GM19372 (cell line): ENCODE measurements around the gene BEGAIN.

Experiments
- ATAC-seq: cut with Tn5 transposase; IDR thresholded peaks from one replicate; pipeline ENCODE4 v1.9.1; 2021; ENCODE audit warnings: mild to moderate bottlenecking, low read depth, moderate library complexity; ENCODE audit not compliant: unreplicated experiment

Gene BEGAIN

DNA sequence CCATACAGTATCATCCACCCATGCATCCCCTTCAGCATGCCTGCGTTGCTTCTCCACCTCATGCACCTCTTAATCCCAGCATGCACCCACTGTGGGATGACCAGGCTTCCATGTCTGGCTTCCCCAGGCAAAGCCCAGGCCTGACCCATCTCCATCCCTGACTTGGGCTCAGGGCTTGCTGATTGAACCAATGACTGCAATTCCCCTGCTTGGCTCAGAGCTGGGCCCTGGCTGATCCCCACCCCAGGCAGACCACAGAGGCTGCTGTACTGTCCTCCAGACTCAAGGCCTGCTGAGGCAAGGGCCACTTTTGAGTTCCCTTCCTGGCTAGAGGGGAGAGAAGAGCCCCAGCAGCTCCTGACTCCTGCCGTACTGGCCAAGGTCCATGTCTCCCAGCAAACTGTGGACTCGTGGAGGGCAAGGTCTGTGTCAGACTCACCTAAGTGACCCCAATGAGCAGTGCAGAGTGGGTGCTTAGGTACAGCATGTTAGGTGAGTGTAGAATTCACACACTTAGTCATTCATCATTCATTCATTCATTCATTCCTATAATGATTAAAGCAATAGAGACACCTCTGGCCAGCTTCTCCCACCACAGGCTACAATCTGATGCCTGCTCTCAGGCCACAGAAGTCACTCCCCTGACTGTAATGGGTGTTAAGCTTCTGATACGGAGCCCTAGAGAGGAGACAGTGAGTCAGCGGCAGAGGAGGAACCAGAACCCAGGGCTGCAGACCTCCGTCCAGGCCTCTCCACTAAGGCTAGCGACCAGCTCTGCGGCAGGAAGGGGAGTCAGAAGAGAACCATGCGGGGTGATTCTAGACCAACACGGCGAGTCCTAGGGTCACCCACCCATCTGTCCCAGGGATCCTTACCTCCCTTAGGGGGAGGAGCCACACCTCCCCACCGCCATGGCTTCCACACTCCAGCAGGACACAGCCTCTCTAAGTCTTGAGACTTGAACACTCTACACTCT lies 2.9 kb downstream of the BEGAIN start:
- ATAC-seq = no peak

DNA sequence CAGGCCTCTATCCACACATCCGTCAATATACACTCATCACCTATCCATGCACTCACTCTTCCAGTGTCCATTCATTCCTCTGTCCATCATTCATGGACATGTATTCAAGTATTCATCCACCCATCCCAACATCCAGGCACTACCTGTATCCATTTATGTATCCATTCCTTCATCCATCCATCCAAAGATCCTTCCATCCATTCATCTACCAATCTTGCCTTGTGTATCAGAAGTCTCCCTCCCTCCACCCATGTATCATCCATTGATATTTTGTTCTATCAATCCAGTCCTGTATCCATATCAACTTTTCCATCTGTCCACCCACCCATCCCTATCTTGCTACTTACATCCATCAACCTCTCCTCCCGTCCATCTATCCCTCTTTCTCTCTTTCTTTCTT lies 4.0 kb downstream of the BEGAIN start:
- ATAC-seq = no peak

DNA sequence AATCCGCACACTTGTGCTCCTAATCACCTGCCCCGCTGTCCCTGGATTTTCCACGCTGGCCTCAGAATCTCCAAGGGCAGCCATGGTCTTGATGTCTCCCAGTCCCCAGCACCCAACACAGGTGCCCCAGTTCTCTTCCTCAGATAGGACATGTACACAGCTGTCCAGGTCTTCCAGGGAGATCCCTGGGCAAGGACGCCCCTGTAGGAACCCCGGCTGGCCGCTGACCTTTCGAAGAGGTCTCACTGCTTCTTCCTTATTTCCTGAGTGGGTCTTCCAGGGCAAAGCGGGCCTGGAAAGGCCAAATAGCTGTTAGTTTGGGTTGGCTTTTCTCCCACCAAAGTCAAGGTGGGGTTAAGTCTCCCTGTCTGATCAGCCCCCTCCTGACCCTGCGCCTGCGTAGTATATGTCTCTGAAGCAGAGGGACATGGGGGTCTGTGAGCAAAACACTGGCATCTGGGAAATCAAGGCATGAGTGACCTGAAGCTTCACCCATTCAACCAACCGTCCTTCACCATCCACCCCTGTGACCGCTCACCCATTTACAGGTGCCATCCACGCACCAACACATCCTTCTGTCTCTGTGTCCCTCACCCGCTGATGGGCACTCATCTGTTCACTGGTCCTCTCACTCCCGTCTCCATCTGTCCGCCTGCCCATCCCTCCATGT lies 4.6 kb downstream of the BEGAIN start:
- no peak for ATAC-seq

DNA sequence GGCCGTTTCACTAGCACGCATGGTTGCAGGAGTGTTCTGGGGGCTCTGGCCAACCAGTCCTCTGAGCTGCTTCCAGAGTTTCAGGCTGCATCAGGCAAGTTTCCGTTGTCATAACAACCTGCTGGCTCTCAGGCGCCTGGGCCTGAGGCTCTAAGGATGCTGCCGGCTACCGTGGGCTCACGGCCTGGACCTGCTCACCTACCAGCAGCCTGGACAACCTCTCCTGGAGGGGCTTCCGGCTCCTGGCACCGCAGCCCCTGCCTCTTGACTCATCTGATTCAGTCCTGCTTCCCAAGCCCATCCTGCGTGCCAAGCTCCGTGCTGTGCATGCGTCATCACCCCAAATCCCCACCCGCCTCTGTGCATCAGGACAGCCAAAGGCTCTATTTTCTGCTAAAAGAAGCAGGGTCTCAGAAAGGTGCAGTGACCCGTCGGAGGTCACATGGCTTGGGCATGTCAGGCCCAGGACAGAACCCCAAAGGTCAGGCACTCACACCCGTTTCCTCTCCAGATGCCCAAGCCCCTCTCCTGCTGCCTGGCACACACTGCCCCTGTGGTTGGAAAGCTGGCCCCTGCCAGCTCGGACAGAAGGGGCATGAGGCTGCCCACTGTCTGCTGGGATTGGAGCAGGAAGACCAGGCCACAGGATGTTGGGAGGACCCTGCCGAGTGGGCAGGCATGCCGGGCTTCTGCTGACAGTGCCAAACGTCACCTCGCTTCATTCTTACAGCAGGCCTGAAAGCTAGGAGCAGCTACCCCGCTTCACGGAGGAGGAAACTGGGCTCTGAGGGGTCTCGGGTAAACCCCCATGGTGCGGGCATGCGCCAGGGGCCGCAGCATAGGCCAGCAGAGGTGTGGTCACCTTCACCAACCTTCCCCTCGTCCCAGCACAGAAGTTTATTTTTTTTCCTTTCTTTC lies 5.7 kb downstream of the BEGAIN start:
- no peak for ATAC-seq

DNA sequence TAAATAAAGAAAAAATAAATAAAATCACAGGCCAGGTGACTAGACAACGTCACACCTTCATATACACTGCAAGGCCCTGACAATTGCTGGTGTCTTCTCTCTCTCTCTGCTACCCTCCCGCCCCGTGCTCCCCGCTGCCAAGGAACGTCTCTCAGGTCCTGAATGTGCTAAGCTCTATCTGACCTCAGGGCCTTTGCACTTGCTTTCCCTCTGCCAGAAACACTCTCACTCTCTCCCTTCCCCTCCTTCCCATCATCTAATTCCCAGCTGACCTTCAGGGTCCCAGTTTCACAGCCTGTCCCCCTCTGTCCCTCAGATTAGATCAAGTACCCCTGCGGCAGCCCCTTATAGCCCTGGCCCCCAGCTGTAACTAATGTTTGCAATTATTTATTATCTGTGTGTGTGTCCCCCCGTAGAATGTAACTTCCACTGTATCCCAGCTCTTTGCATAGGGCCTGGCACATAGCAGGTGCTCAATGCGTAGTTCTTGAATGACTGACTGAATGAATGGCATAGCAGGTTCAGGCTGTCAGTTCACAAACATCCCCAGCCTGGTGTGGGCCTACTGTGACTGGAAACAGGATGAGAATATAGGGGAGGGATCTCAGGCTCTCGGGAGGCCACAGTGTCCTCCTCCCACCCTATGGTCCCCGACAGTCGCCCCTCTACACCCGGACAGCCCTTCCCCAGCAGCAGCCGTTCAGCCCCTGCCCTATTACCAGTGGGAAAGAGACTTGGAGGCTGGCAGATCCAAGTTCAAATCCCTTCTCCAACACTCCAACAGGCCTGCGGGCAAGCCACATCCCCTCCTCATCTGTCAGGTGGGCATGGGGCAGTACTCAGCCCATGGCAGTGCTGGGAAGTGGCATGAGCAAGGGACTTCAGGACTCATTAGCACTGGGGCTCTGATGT lies 6.6 kb downstream of the BEGAIN start:
- no peak for ATAC-seq

DNA sequence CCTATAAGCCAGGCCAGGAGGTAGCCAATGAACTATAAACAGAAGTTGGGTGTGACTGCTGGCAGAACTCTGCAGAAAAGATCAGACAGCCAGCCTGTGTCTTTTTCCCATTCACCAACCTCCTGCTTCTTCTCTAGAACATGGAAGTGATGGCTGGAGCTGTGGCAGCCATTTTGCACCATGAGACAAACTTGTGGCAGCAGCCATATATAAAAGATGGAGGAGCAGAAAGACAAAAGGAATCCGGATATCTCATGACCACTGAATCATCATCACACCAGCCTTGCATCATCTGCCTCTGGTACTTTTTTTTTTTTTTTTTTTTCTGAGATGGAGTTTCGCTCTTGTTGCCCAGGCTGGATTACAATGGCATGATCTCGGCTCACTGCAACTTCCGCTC lies 8.7 kb downstream of the BEGAIN start:
- no peak for ATAC-seq

DNA sequence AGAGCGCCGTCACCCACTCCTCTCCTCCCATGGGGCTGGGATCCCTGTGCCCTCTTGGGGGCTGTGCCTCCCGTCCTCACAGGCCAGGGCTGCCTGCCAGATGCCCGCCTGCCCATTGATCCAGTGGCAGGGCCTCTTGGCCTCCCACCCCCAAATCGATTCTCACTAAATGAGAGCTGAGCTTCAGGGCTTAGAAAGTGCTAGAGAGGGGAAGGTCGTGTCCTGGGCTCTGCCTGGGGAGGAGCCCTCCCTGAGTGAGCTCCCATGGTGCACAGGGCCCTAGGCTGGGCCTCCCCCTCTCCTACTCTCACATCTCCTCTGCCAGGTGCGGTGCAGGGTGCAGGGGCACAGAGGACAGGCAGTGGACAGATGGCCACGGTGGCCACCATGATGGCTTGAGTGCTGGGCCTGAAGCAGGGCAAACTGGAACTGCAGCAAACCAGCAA lies 9.2 kb downstream of the BEGAIN start:
- no peak for ATAC-seq

DNA sequence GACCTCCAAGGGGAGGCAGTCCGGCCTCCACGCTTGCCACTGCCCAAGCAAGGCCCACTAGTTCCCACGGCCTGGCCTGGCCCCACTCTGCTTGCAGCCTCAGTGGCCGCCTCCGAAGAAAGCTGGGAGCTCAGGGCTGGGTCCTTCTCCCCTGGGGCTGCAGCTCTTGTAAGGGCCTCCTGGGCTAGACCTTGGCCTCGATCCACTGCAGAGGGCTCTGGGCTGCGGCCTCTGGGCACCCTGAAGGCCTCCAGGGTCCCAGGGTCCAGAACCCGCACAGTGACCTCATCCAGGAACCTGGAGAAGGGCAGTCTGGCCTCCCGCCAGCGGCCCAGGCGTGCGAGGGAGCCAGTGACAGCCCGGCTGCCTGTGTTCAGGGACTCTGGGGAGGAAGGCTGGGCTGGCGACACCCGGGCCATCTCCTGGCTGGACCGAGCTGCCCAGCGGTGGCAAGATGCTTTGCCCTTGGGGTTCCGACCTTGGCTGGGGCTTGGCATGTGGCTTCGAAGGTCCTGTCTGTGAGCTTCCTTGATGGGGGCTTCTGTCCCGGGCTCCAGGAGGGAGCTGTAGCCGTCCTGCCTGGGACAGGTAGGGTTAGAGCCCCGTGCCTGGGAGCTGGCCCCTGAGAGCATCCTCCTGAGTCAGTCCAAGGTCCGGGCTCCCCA lies 9.8 kb downstream of the BEGAIN start:
- ATAC-seq = no peak

DNA sequence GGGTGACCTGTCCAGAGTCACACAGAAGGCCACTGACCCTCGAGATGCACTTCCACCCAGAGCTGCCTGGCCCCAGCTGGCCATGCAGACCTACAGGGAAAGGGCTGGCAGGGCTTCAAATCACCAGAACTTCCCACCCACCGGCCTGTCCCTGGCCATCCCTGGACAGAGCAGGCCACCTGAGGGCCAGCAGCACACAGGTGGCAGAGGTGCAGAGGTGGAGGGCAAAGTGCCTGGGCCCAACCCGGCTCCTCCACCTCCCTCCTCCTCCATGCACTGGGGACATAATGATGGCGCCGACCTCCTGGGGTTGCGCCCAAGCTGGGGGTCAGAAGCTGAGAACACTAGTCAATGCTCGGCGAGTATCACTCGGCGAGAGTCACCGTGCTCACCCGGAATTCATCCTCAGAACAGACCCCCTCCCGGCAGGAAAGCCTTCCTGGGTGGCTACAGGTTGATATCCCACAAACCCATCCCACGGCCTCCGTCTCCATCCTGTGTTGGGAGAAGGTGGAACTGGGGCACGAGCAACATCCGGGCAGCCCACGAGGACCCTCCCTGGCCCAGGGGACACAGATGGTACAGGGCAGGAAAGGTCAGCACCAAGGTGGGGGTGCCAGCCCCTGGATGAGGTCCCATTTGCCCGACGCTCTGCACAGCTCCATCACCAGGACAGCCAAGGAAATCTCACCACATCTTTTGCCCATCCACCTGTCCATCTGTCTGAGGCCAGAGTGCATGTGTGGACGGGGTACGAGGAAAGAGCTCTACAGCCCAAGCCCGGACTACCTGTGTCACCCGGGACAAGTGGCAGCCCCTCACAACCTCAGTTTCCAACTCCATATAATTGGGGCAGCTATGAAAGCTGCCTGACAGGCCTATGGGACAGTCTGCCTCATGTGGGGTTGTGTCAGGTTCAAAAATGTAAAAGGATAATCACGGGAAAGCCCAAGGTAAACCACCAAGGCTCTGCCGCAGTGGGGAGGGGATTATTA lies 10.8 kb downstream of the BEGAIN start:
- no peak for ATAC-seq

DNA sequence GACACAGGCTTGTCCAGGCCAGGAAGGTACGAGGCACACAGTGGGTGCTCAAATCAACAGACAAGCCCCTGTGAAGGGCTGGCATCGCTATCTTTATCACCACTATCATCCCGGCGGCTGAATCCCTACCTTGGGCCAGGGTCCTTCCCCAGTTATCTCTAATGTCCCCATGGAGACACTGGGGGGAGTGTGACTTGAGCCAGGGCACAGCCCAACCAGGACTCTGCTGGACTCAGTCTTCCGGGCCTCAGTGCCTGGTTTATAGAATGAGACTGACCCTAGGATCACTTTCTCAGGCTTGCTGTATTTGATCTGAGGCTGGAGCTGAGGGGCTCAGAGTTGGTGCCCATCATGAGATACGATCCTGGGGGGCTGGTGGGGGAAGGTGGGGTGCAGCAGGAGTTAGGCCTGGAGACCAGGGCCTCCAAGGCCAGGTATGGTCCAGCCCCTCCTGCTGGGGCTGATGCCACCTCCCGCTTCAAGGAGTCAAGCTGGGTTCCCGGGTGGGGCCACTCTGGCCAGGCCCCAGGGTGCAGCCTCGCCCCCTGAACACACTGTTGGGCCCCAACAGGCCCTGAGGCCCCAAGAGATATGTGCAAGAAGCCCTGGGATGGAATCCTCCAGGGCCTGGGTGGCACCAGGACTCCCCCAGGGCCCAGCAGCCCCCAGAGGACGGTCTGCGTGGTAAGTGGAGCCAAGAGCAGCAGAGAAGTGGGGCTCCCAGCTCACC lies 11.8 kb downstream of the BEGAIN start:
- no peak for ATAC-seq

DNA sequence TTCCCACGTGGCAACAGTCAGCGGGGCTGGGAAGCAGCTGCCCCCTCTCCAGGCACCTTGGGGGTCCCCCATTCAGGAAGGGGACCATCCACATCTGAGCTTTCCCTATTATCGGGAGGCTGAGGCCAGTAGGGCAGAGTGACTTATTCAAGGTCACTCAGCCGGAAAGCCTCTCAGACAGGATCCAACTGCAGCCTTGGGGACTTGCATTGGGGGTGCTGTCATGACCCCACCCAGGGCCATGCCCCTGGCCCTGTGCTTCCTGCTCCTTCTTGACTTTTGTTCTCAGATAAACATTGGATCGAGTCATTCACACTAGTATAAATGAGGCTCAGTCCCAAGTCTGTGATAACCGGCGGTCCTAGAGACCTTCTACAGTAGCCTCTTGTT lies 12.6 kb downstream of the BEGAIN start:
- ATAC-seq = no peak

DNA sequence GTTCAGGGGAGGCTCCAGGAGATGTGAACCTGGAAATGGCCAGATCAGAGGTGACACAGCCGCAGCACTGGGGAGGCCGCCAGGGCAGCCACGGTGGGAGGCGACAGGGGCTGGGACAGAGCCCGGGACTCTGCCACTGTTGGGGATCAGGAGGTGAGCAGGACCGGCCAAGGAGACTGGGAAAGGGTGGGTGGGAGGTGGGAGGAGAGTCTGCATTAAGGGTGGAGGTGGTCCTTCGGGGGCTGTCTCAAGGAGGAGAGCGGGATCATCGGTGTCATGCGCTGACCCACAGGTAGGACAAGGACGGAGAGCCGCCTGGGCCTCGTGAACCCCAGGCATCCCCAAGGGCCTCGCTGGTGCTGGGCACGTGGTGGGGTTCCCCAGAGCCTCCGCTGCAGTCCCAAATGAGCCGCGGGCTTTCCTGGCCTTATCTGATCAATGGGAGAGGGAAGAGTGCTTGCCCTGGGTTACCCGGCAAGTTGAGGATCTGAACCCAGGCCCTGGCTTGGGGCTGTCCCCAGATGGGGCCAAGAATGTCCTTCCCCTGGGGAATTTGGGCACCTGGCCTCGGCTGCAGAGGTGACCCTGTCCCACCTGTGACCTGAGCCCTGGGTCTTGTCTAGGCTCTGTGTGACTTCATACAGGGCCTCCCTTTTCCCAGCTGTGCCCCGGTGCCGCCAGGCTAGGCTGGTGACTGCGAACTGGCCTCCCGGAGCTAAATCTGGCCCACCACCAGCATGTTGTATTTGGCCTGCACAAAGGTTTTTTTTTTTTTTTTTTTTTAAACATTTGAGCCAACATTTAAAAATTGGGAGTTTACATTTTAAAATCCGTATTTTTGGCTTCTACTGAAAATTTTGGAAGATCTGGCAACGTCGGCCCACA lies 13.2 kb downstream of the BEGAIN start:
- ATAC-seq = no peak

DNA sequence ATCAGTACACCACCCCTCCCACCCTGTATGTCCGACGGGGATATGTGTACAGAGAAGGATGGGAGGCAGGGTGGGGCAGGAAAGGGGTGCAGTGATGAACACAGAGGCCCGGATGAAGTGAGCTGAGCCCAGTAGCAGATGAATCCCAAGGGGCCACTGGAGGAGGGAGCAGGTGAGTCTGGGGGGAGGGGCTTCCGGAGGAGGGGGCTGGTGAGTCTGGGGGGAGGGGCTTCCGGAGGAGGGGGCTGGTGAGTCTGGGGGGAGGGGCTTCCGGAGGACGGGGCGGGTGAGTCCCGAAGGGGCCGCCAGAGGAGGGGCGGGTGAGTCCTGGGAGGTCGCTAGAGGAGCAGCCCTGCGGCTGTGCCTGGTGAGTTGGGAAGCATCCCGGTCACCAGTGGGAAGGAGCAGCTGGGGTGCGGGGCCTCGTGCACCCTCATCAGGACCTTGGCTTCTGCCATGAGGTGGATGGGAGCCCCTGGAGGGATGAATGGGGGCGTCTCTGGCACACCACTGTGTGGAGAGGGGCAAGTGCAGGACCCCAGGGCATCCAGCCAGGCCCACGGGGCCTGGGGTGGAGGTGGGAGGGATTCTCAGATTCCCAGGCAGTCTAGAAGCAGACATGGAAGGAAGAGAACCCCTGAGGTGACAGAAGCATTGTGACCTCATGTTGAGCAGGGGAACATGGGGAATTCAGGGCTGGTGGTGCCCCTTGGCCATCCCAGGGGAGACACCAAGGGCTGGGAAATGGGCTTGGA lies 14.0 kb downstream of the BEGAIN start:
- no peak for ATAC-seq

DNA sequence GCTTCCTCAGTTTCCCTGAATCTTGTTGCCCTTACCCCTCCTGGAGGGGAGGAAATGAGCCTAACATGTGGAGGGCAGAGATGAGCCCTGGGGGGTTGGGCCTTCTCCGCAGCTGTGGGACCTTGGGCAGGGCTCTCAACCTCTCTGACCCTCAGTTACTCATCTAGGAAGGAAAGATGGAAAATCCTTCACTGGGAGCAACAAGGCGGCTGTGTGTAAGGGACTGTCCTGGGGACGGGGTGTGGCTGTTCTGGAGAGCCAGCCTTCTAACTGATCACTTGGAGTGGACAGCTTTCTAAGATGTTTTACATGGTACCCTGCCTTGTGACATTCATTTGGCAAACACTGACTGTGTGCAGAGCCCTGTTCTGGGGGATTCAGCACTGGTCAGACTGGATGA lies 14.7 kb downstream of the BEGAIN start:
- no peak for ATAC-seq

DNA sequence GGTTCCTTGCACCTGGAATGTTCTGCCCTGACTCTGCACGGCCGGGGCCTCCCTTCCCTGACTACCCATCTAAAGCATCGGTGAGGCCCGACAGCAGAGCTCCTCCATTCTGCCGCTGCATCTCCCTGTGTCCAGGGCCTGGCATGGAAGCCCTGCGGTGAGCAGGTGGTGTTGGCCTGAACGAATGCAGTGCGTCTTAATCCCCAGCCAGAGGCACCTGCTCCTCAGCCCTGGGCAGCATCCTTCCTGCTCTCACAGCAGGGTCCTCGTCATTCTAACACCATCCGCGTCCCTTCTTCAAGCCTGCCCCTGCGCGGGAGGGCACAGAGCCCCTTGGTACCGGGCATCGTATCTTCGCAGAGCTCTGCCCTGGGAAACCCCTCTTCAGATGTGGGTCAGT lies 15.4 kb downstream of the BEGAIN start:
- ATAC-seq = no peak
